ENCODE measurements around the gene SHROOM1. TPM values are rescaled to one million over a fixed set of nuclear protein-coding genes. Genes with fewer than 3 reads are reported as not detected.

The SHROOM1 gene
- total RNA-seq, 2 experiments from 2014 or later: 2.0 to 2.1 TPM

DNA sequence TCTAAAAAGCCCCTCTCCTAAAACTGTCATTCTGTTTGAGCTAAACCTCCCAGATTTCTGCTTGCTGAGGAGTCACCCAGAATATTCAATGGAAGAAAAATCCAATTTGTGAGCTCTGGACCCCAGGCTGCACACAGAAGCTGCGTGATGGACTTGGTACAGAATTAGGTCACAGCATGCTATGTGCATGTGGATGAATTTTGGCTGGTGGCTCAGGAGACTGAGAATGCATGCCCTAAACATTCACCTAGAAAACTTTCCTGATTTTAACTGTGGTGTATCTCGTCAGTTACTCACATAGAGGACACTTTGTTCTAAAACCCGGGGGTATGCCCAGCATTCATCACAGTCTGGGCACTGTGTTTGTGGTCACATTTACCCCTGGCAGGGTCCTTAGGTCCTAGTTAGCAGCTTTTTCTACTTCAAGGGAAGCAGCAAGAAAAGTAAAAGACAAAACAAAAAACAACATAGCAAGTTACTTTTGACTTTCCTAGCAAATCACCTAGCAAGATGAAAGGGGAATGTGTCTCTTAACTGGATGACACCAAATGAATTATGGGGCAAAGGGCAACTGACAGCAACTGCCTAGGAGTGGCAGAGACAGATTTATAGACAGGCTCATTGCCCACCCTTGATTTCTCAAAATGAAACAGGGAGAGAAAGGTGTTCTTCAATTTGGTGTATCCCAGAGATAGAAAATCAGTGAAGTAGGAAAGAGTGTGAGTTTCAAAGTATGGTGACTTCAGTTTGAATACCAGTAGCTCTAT, 8.3 kb upstream of the SHROOM1 start:
- Mint-ChIP-seq H3K27ac (no peak overlapping the region), H3K4me3 (no peak overlapping the region), H3K36me3 (ENCODE audit: low read depth) (no peaks in the 10 kb centered on the region), H3K27me3 (peaks cover 2% of the 10 kb centered on the region), H3K9me3 (no peaks in the 10 kb centered on the region), H3K4me1 (ENCODE audit: low read depth) (no peaks in the 10 kb centered on the region)
- DNase-seq (no peak), ATAC-seq (no peak)
- TF ChIP-seq, protein P1, sequence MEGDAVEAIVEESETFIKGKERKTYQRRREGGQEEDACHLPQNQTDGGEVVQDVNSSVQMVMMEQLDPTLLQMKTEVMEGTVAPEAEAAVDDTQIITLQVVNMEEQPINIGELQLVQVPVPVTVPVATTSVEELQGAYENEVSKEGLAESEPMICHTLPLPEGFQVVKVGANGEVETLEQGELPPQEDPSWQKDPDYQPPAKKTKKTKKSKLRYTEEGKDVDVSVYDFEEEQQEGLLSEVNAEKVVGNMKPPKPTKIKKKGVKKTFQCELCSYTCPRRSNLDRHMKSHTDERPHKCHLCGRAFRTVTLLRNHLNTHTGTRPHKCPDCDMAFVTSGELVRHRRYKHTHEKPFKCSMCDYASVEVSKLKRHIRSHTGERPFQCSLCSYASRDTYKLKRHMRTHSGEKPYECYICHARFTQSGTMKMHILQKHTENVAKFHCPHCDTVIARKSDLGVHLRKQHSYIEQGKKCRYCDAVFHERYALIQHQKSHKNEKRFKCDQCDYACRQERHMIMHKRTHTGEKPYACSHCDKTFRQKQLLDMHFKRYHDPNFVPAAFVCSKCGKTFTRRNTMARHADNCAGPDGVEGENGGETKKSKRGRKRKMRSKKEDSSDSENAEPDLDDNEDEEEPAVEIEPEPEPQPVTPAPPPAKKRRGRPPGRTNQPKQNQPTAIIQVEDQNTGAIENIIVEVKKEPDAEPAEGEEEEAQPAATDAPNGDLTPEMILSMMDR (IDR thresholded peaks at IDR 0.05): no peak
- intact Hi-C loops (cut with micrococcal nuclease): no loop called here
- CTCF ChIA-PET: interaction anchor here (0.9 to 2.1 kb wide), 3 partner anchors 9 to 19 kb away, joined by 3 to 8 read pairs (median 3); partner anchors contain the start of gene SHROOM1
- POLR2A ChIA-PET: no interaction called here

DNA sequence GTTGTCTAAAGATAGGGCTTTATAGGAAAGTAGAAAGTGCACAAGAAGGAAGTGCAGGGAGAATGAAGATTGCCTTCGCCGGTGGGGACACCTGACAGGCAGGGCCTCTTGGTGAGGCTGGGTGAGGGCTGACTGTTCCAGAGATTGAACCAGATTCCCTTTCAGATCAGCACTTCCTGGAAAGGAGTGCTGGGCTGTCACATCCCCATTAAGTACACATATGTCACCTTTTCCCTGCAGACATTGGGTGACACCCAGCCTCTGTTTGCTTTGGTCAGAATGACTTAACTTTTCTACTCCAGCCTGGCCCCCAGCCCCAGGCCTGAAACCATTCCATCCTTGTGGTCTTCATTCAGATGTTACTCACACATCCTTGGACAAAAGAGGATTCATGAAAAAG, 7.4 kb upstream of the SHROOM1 start:
- Mint-ChIP-seq H3K27me3 (peaks cover 2% of the 10 kb centered on the region), H3K4me1 (ENCODE audit: low read depth) (no peaks in the 10 kb centered on the region), H3K27ac (no peak overlapping the region), H3K36me3 (ENCODE audit: low read depth) (no peaks in the 10 kb centered on the region), H3K4me3 (no peak overlapping the region), H3K9me3 (no peaks in the 10 kb centered on the region)
- ChIA-PET CTCF (interaction anchor here (1.6 kb wide), 1 partner anchor 18 kb away, joined by 3 read pairs; no protein-coding TSS in a partner anchor), POLR2A (no interaction called here)
- TF ChIP-seq, protein P1 (IDR thresholded peaks at IDR 0.05): no peak
- intact Hi-C loops (cut with micrococcal nuclease): no loop called here
- DNase-seq (no peak), ATAC-seq (no peak)

DNA sequence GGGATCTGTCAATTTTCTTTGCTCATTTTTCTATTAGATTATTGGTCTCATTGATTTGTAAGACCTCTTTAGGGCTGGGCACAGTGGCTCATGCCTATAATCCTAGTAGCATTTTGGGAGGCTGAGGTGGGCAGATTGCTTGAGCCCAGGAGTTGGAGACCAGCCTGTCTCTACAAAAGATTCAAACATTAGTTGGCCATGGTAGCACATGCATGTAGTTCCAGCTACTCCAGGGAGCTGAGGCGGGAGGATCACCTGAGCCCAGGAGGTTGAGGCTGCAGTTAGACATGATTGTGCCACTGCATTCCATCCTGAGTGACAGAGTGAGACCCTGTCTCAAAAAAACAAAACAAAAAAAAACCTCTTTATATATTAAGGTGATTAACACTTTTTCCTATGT, 6.4 kb upstream of the SHROOM1 start:
- ATAC-seq: no peak
- Mint-ChIP-seq H3K9me3 (no peaks in the 10 kb centered on the region), H3K27me3 (peaks cover 4% of the 10 kb centered on the region), H3K36me3 (ENCODE audit: low read depth) (no peaks in the 10 kb centered on the region), H3K4me3 (no peak overlapping the region), H3K4me1 (ENCODE audit: low read depth) (no peaks in the 10 kb centered on the region), H3K27ac (no peak overlapping the region)
- no peak for DNase-seq
- intact Hi-C loops (cut with micrococcal nuclease): no loop called here
- POLR2A ChIA-PET: no interaction called here
- TF ChIP-seq, protein P1 (IDR thresholded peaks at IDR 0.05): no peak
- CTCF ChIA-PET: interaction anchor here (1.6 kb wide), 1 partner anchor 17 kb away, joined by 3 read pairs; no protein-coding TSS in a partner anchor

DNA sequence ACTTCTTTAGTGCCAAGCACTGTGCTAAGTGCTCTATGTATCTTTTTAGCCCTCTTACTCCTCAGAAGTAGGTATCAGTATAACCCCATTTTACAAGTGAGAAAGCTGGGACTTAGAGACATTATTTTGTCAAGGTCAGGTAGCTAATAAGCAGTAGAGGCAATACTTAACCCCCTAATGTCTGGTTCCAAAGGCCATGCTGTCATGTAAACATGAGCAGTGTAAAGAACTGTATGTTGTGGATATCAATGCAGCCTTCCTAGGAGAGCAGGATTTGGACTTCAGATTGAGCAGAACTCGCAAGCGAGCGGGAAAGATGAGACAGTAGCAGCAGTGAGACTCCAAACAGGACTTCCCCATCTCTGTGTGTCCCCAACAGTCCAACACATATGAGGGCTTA, 3.6 kb upstream of the SHROOM1 start:
- ChIA-PET POLR2A (no interaction called here), CTCF (interaction anchor here (0.7 to 4.3 kb wide), 4 partner anchors 14 to 49 kb away, joined by 3 to 19 read pairs (median 4); no protein-coding TSS in a partner anchor)
- Mint-ChIP-seq H3K27ac (no peak overlapping the region), H3K4me3 (no peak overlapping the region), H3K36me3 (ENCODE audit: low read depth) (no peaks in the 10 kb centered on the region), H3K27me3 (peaks cover 15% of the 10 kb centered on the region), H3K4me1 (ENCODE audit: low read depth) (peaks cover 4% of the 10 kb centered on the region), H3K9me3 (no peaks in the 10 kb centered on the region)
- TF ChIP-seq, protein P1 (IDR thresholded peaks at IDR 0.05): no peak
- ATAC-seq (no peak), DNase-seq (no peak)
- intact Hi-C loops (cut with micrococcal nuclease): no loop called here

DNA sequence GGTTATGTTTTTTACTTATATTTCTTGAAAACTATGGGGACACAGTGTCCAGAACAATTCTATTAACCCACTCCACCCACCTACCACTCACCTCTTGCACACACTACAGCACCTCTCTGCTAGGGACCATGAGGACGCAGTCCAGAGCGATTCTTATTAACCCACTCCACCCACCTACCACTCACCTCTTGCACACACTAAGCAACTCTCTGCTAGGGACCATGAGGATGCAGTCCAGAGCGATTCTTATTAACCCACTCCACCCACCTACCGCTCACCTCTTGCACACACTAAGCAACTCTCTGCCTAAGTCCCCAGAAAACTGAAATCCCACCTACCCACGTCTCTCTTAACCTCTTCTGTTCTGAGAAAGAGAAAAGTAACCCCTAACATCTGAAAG, 2.2 kb upstream of the SHROOM1 start:
- POLR2A ChIA-PET: no interaction called here
- intact Hi-C loops (cut with micrococcal nuclease): no loop called here
- DNase-seq: no peak
- no peak for ATAC-seq
- Mint-ChIP-seq H3K27me3 (peaks cover 25% of the 10 kb centered on the region), H3K9me3 (no peaks in the 10 kb centered on the region), H3K4me1 (ENCODE audit: low read depth) (peaks cover 5% of the 10 kb centered on the region), H3K36me3 (ENCODE audit: low read depth) (no peaks in the 10 kb centered on the region), H3K27ac (no peak overlapping the region), H3K4me3 (no peak overlapping the region)
- TF ChIP-seq, protein P1 (IDR thresholded peaks at IDR 0.05): no peak
- CTCF ChIA-PET: interaction anchor here (1.0 to 4.3 kb wide), 2 partner anchors 12 to 51 kb away, joined by 3 to 19 read pairs; no protein-coding TSS in a partner anchor

Measured in activated CD8-positive, alpha-beta T cell treated with anti-CD3 and anti-CD28 coated beads for 36 hours (primary cell).